GM23338 (cell line): ENCODE data around the gene GYPC. TPM values are rescaled to one million over a fixed set of nuclear protein-coding genes. Genes with fewer than 3 reads are reported as not detected.
"Not testable (repeated sequence)": the region's sequence is repeated elsewhere in the genome, so short reads cannot be mapped to it uniquely, and the experiment has no call there.

Experiments
- ATAC-seq: fragments of 200-7000 bp; cut with Tn5 transposase; 3 replicates; pipeline ENCODE4 v1.9.1; 2020
- DNase-seq: peaks from one replicate; pipeline ENCODE4 v3.0.0-alpha.2; 2015; ENCODE audit warnings: low spot score
- H2AFZ ChIP-seq: fragments of 200-600 bp; sonication (generic); 2 replicates; pipeline ENCODE4 v1.8.0; 2016; ENCODE audit warnings: antibody characterized with exemption, mild to moderate bottlenecking, moderate library complexity
- H3F3A ChIP-seq: fragments of 200-600 bp; sonication (generic); replicated peaks from 2 replicates; pipeline ENCODE4 v1.8.0; 2017; ENCODE audit warnings: antibody characterized with exemption, mixed run types, low read depth
- H3K27ac ChIP-seq: fragments of 200-600 bp; sonication (generic); 2 replicates; pipeline ENCODE4 v1.6.1; 2016; ENCODE audit warnings: low read depth
- H3K27me3 ChIP-seq: fragments of 200-600 bp; sonication (generic); 2 replicates; pipeline ENCODE4 v1.8.0; 2016; ENCODE audit warnings: mild to moderate bottlenecking, mixed run types, moderate library complexity; ENCODE audit not compliant: insufficient read depth
- H3K36me3 ChIP-seq: fragments of 200-600 bp; sonication (generic); 2 replicates; pipeline ENCODE4 v1.8.0; 2016; ENCODE audit warnings: mild to moderate bottlenecking; ENCODE audit not compliant: insufficient read depth
- H3K4me1 ChIP-seq: fragments of 200-600 bp; sonication (generic); 2 replicates; pipeline ENCODE4 v1.8.0; 2016; ENCODE audit warnings: mild to moderate bottlenecking, moderate library complexity; ENCODE audit not compliant: insufficient read depth
- H3K4me2 ChIP-seq: fragments of 200-600 bp; sonication (generic); 2 replicates; pipeline ENCODE4 v1.7.1; 2017; ENCODE audit warnings: mixed run types
- H3K4me3 ChIP-seq: fragments of 200-600 bp; sonication (generic); 2 replicates; pipeline ENCODE4 v1.6.1; 2016; ENCODE audit warnings: mixed run types
- H3K79me2 ChIP-seq: fragments of 200-600 bp; sonication (generic); replicated peaks from 2 replicates; pipeline ENCODE4 v1.8.0; 2017; ENCODE audit warnings: mild to moderate bottlenecking; ENCODE audit not compliant: insufficient read depth
- H3K9me2 ChIP-seq: fragments of 200-600 bp; sonication (generic); 2 replicates; pipeline ENCODE4 v1.8.0; 2017; ENCODE audit not compliant: insufficient read depth
- H4K20me1 ChIP-seq: fragments of 200-600 bp; sonication (generic); replicated peaks from 2 replicates; pipeline ENCODE4 v1.8.0; 2017; ENCODE audit warnings: mild to moderate bottlenecking; ENCODE audit not compliant: insufficient read depth
- H3K27ac Mint-ChIP-seq: 2 replicates; pipeline ENCODE4 v1.8.0; 2020; ENCODE audit warnings: inconsistent platforms, mild to moderate bottlenecking, moderate library complexity, mixed read lengths
- H3K27me3 Mint-ChIP-seq: 3 replicates; pipeline ENCODE4 v1.8.0; 2022; ENCODE audit warnings: low read depth, mild to moderate bottlenecking, moderate library complexity, mixed read lengths, inconsistent platforms; ENCODE audit not compliant: insufficient read depth, poor library complexity
- H3K36me3 Mint-ChIP-seq: 3 replicates; pipeline ENCODE4 v1.8.0; 2021; ENCODE audit warnings: low read depth, mild to moderate bottlenecking, inconsistent platforms, moderate library complexity, mixed read lengths
- H3K4me1 Mint-ChIP-seq: 3 replicates; pipeline ENCODE4 v1.8.0; 2020; ENCODE audit warnings: mild to moderate bottlenecking, inconsistent platforms, mixed read lengths
- H3K4me3 Mint-ChIP-seq: 3 replicates; pipeline ENCODE4 v1.8.0; 2021; ENCODE audit warnings: moderate library complexity, mild to moderate bottlenecking, inconsistent platforms, mixed read lengths
- H3K9me3 Mint-ChIP-seq: 3 replicates; pipeline ENCODE4 v1.8.0; 2020; ENCODE audit warnings: moderate library complexity, mild to moderate bottlenecking, inconsistent platforms, mixed read lengths
- JUNB ChIP-seq: IDR thresholded peaks from one replicate; pipeline ENCODE4 v1.6.1; 2016; ENCODE audit warnings: antibody characterized with exemption; ENCODE audit not compliant: unreplicated experiment
- NANOG ChIP-seq: IDR thresholded peaks from 2 replicates; pipeline ENCODE4 v1.6.1; 2016; ENCODE audit warnings: antibody characterized with exemption, borderline replicate concordance
- ZNF331 ChIP-seq: fragments of 250-450 bp; sonication (Bioruptor Pico); IDR thresholded peaks from 2 replicates; pipeline ENCODE4 v1.5.0; 2020; ENCODE audit warnings: low read depth, mild to moderate bottlenecking, moderate library complexity
- polyA plus RNA-seq: library from polyadenylated mRNA; unstranded; fragments of >200 nt; fragmentation: Nextera tagmentation; extraction: Ambion mirVana; gene quantifications from 2 replicates; pipeline ENCODE4 v1.2.1, GENCODE V29; 2016
- total RNA-seq: library from RNA; depleted of rRNA; stranded (reverse); fragments of >200 nt; shearing (Covaris generic); gene quantifications from 2 replicates; pipeline ENCODE4 v1.2.3, GENCODE V29; 2014
- TF ChIP-seq, protein P1 (sequence below): fragments of 250-450 bp; sonication (Bioruptor Pico); IDR thresholded peaks from 2 replicates; pipeline ENCODE4 v1.5.0; 2020; ENCODE audit warnings: mild to moderate bottlenecking, moderate library complexity

Gene GYPC
- total and polyA plus RNA-seq, 2 experiments from 2014 or later, result 19.6 to 29.7 TPM

GRCh38 chr2:126638746-126639145 lies 17.2 kb upstream of the GYPC start (continued):
- TF ChIP-seq, protein P1, sequence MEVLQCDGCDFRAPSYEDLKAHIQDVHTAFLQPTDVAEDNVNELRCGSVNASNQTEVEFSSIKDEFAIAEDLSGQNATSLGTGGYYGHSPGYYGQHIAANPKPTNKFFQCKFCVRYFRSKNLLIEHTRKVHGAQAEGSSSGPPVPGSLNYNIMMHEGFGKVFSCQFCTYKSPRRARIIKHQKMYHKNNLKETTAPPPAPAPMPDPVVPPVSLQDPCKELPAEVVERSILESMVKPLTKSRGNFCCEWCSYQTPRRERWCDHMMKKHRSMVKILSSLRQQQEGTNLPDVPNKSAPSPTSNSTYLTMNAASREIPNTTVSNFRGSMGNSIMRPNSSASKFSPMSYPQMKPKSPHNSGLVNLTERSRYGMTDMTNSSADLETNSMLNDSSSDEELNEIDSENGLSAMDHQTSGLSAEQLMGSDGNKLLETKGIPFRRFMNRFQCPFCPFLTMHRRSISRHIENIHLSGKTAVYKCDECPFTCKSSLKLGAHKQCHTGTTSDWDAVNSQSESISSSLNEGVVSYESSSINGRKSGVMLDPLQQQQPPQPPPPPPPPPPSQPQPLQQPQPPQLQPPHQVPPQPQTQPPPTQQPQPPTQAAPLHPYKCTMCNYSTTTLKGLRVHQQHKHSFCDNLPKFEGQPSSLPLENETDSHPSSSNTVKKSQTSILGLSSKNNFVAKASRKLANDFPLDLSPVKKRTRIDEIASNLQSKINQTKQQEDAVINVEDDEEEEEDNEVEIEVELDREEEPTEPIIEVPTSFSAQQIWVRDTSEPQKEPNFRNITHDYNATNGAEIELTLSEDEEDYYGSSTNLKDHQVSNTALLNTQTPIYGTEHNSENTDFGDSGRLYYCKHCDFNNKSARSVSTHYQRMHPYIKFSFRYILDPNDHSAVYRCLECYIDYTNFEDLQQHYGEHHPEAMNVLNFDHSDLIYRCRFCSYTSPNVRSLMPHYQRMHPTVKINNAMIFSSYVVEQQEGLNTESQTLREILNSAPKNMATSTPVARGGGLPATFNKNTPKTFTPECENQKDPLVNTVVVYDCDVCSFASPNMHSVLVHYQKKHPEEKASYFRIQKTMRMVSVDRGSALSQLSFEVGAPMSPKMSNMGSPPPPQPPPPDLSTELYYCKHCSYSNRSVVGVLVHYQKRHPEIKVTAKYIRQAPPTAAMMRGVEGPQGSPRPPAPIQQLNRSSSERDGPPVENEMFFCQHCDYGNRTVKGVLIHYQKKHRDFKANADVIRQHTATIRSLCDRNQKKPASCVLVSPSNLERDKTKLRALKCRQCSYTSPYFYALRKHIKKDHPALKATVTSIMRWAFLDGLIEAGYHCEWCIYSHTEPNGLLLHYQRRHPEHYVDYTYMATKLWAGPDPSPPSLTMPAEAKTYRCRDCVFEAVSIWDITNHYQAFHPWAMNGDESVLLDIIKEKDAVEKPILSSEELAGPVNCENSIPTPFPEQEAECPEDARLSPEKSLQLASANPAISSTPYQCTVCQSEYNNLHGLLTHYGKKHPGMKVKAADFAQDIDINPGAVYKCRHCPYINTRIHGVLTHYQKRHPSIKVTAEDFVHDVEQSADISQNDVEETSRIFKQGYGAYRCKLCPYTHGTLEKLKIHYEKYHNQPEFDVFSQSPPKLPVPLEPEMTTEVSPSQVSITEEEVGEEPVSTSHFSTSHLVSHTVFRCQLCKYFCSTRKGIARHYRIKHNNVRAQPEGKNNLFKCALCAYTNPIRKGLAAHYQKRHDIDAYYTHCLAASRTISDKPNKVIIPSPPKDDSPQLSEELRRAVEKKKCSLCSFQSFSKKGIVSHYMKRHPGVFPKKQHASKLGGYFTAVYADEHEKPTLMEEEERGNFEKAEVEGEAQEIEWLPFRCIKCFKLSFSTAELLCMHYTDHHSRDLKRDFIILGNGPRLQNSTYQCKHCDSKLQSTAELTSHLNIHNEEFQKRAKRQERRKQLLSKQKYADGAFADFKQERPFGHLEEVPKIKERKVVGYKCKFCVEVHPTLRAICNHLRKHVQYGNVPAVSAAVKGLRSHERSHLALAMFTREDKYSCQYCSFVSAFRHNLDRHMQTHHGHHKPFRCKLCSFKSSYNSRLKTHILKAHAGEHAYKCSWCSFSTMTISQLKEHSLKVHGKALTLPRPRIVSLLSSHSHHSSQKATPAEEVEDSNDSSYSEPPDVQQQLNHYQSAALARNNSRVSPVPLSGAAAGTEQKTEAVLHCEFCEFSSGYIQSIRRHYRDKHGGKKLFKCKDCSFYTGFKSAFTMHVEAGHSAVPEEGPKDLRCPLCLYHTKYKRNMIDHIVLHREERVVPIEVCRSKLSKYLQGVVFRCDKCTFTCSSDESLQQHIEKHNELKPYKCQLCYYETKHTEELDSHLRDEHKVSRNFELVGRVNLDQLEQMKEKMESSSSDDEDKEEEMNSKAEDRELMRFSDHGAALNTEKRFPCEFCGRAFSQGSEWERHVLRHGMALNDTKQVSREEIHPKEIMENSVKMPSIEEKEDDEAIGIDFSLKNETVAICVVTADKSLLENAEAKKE (CRISPR knock-in tag), result no peak
- no peak for TF ChIP-seq ZNF331 (CRISPR knock-in tag)

- no peak for ATAC-seq
- Histone ChIP-seq H3K36me3 (no peaks in the 10 kb centered on the region), H3K4me1 (peaks cover 6% of the 10 kb centered on the region; the same call in 1 of the 2 replicates), H4K20me1 (no peaks in the 10 kb centered on the region), H3K27ac (no peak overlapping the region), H3F3A (no peaks in the 10 kb centered on the region), H3K4me2 (no peak overlapping the region), H3K79me2 (no peaks in the 10 kb centered on the region), H3K27me3 (no peaks in the 10 kb centered on the region), H3K4me3 (no peak overlapping the region), H3K9me2 (no peaks in the 10 kb centered on the region), H2AFZ (no peak overlapping the region)
- H3K27ac Mint-ChIP-seq, result no peak overlapping the region
- H3K27me3 Mint-ChIP-seq, result no peaks in the 10 kb centered on the region
- H3K9me3 Mint-ChIP-seq, result peaks cover 3% of the 10 kb centered on the region
- H3K36me3 Mint-ChIP-seq, result no peaks in the 10 kb centered on the region; the same call in 2 of the 3 replicates
- H3K4me1 Mint-ChIP-seq, result peaks cover 9% of the 10 kb centered on the region
- DNase-seq, result no peak
- TF ChIP-seq NANOG, result no peak
- TF ChIP-seq JUNB, result no peak
- H3K4me3 Mint-ChIP-seq, result no peak overlapping the region
Observed at GRCh38 chr2:126639276-126639675, 16.7 kb upstream of the GYPC start.

GRCh38 chr2:126641294-126641693 lies 14.7 kb upstream of the GYPC start:
- H3K36me3 Mint-ChIP-seq, H3K4me2 ChIP-seq, H3K9me2 ChIP-seq, H3K27me3 ChIP-seq, H3K27ac Mint-ChIP-seq, H3K9me3 Mint-ChIP-seq, ATAC-seq, H3K27ac ChIP-seq, DNase-seq, H3F3A ChIP-seq, H3K4me3 ChIP-seq, H3K79me2 ChIP-seq, H3K4me1 ChIP-seq, H3K4me1 Mint-ChIP-seq, H3K27me3 Mint-ChIP-seq, H3K36me3 ChIP-seq, H3K4me3 Mint-ChIP-seq, H2AFZ ChIP-seq, H4K20me1 ChIP-seq: not testable (repeated sequence)
